ENCODE measurements around the gene NHLRC4. TPM values are rescaled to one million over a fixed set of nuclear protein-coding genes. Genes with fewer than 3 reads are reported as not detected.

Gene NHLRC4
- total RNA-seq, 1 donor from 2014 or later, result 0.35 TPM

GRCh38 chr16:559411-560203, 7.2 kb upstream of the NHLRC4 start:
- TF ChIP-seq, protein P1, sequence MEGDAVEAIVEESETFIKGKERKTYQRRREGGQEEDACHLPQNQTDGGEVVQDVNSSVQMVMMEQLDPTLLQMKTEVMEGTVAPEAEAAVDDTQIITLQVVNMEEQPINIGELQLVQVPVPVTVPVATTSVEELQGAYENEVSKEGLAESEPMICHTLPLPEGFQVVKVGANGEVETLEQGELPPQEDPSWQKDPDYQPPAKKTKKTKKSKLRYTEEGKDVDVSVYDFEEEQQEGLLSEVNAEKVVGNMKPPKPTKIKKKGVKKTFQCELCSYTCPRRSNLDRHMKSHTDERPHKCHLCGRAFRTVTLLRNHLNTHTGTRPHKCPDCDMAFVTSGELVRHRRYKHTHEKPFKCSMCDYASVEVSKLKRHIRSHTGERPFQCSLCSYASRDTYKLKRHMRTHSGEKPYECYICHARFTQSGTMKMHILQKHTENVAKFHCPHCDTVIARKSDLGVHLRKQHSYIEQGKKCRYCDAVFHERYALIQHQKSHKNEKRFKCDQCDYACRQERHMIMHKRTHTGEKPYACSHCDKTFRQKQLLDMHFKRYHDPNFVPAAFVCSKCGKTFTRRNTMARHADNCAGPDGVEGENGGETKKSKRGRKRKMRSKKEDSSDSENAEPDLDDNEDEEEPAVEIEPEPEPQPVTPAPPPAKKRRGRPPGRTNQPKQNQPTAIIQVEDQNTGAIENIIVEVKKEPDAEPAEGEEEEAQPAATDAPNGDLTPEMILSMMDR (conservative IDR thresholded peaks at IDR 0.05; ENCODE audit: low read depth, low read length), result no peak
- H3K4me3 ChIP-seq (ENCODE audit: low read depth, low read length), result no peak overlapping the region
- DNase-seq (ENCODE audit: low read depth), result no peak

- no peak for DNase-seq (ENCODE audit: low read depth)
- H3K4me3 ChIP-seq (ENCODE audit: low read depth, low read length), result no peak within 1 kb of the TSS
- TF ChIP-seq, protein P1 (conservative IDR thresholded peaks at IDR 0.05; ENCODE audit: low read depth, low read length), result no peak
Measured at GRCh38 chr16:560204-560700, 6.6 kb upstream of the NHLRC4 start, which contains the start of gene PRR35. Gene PRR35, plus strand, starts transcription at chr16:560394. Its CDS starts 2,901 bp downstream, at chr16:563295.

GRCh38 chr16:560701-561412, 5.9 kb upstream of the NHLRC4 start:
- H3K4me3 ChIP-seq (ENCODE audit: low read depth, low read length), result no peak overlapping the region
- no peak for DNase-seq (ENCODE audit: low read depth)
- TF ChIP-seq, protein P1 (conservative IDR thresholded peaks at IDR 0.05; ENCODE audit: low read depth, low read length), result no peak

DNA sequence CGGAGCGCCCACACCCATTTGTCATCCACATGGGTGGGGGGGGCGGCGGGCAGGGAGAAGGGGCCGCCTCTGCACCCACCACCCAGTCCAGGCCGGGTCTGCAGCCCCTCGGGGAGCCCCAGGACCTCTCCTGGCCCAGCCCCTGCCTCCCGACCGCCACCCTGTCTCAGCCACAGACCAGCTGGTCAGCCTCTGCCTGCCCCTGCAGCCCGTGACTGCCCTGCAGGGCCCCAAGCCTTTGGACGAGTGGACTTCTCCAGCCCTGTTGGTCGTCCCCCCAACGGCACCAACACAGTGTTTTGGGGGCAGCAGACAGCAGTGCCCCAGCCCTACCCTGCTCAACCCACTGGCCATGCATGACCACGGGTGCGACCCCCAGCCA, 5.4 kb upstream of the NHLRC4 start:
- no peak overlapping the region for H3K4me3 ChIP-seq (ENCODE audit: low read depth, low read length)
- TF ChIP-seq, protein P1 (conservative IDR thresholded peaks at IDR 0.05; ENCODE audit: low read depth, low read length), result no peak
- DNase-seq (ENCODE audit: low read depth), result no peak

- no peak overlapping the region for H3K4me3 ChIP-seq (ENCODE audit: low read depth, low read length)
- DNase-seq (ENCODE audit: low read depth), result no peak
- TF ChIP-seq, protein P1 (conservative IDR thresholded peaks at IDR 0.05; ENCODE audit: low read depth, low read length), result no peak
Measured at GRCh38 chr16:561957-562938, 4.6 kb upstream of the NHLRC4 start.

DNA sequence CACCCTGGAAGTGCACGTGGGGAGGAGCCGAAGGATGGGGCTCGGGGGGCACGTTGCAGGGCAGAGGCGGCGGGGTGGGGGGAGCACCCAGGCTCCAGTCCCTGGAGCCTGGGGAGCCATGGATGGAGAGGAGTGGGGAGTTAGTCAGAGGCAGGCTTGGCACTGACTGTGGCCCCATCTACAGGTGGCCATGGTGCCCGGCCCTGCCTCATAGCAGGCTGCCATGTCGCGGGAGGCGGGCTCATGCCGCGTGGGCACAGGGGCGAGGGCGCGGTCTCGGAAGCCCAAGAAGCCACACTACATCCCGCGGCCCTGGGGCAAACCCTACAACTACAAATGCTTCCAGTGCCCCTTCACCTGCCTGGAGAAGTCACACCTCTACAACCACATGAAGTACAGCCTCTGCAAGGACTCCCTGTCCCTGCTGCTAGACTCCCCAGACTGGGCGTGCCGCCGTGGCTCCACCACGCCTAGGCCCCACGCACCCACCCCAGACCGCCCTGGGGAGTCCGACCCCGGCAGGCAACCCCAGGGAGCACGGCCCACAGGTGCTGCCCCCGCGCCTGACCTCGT, 3.6 kb upstream of the NHLRC4 start:
- no peak overlapping the region for H3K4me3 ChIP-seq (ENCODE audit: low read depth, low read length)
- no peak for DNase-seq (ENCODE audit: low read depth)
- TF ChIP-seq, protein P1 (conservative IDR thresholded peaks at IDR 0.05; ENCODE audit: low read depth, low read length), result no peak

All from epithelial cell of proximal tubule (primary cell).